Glomerular visceral epithelial cell (primary cell): ENCODE results near the gene PAQR5.
"Not testable (repeated sequence)": the region's sequence is repeated elsewhere in the genome, so short reads cannot be mapped to it uniquely, and the experiment has no call there.

ENCODE experiments used
- DNase-seq: peaks from one replicate; pipeline ENCODE4 v3.0.0-alpha.2; 2016; ENCODE audit errors: extremely low spot score

The PAQR5 gene

DNA sequence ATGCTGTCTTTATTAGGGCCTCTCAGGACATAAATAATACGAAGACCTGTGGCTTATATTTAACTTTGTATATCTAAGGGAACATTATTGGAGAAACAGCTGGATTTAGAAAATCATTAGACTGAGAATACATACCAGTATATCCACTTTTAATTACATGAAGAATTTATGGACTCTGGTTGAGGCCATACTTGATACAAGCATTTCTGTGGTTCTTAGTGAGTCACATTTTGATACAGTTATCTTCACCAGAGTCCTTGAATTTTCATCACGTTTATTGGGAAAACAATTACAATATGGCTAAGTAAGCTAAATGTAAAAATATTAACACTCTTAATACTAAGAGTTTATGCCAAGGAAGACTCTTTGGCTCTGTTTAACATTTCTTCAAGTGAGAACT, 125.3 kb downstream of the PAQR5 start:
- no peak for DNase-seq

DNA sequence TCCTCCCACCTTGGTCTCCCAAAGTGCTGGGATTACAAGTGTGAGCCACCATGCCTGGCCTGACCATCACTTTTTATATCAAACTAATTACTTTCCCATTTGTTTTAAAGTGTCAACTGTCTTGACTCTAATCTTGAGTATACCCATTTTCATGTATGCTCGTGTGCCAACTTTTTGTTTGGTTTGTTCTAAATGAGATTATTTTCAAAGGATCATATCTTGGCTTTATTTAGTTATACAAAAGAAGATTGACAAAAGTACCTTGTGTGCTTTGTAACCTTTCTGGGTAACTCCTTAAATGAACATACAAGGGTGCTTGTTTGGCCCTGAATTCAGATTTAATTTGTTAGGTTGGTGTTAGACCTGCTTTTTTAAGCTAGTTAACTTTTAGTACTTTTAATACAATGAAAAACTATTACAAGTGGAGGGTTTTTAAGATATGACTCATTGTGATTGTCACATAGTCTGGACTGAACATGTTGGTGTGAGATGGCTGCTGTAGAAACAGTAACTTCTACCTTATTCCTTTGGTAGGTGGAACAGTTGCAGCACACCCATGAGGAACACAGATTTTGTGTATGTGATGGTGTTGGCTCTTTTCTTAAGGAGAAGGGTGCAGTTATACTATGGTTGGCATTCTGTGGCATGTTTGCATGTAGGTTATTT, 126.2 kb downstream of the PAQR5 start:
- DNase-seq: no peak

DNA sequence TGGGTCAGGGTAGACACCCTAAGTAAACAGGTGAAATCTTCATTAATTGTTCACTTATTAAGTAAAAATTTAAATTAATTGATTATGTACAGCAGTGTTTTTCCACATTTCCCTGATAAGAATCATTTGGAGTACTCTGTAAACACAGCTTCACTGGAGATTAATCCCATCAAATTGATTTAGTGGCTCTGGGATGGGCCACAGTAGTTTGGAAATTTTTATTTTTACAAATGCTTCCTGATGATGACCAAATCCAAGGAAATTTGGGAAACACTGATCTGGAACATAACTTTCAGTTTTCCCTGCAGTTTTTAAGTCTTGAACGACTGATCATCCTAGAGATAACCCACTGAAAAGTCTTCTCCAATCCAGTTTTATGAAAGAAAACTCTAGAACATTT, 135.1 kb downstream of the PAQR5 start:
- DNase-seq: no peak

GRCh38 chr15:69434238-69434637, 135.5 kb downstream of the PAQR5 start:
- DNase-seq: no peak

DNA sequence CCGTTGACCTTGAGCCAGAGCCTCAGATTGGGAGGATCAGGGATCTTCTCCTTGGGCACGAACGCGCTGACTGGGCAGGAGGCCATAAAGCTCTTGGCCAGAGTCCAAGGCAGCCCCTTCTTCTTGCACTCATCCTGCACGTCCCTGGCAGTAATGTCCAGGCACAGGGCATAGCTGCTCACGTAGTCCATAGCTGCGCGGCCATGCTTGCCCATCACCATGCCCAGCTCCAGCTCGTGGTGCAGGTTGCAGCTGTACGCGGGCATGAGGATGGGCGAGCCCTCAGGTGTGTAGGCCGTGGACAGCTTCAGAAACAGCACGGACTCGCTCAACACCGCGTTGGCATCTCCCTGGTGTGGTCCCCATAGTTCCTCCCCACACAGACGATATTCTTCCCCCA, 136.0 kb downstream of the PAQR5 start:
- no peak for DNase-seq

GRCh38 chr15:69435985-69436384, 137.3 kb downstream of the PAQR5 start:
- DNase-seq: no peak

GRCh38 chr15:69436951-69437350, 138.2 kb downstream of the PAQR5 start:
- no peak for DNase-seq

DNA sequence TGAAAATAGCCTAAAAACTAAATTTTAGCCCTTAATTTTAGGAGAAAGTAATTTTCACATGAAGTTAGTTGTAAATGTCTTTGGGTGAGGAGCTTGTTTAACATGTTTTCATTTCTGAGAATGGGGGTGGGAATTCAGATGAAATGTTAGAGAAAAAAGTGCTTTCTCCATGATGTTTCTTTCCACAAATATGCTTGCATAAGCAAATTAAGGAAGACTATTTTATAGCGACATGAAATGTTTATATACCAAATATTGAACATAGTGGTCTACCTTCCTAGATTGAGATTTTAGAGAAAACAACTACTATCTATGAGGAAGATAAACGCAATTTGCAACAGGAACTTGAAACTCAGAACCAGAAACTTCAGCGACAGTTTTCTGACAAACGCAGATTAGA, 140.9 kb downstream of the PAQR5 start:
- DNase-seq: no peak

DNA sequence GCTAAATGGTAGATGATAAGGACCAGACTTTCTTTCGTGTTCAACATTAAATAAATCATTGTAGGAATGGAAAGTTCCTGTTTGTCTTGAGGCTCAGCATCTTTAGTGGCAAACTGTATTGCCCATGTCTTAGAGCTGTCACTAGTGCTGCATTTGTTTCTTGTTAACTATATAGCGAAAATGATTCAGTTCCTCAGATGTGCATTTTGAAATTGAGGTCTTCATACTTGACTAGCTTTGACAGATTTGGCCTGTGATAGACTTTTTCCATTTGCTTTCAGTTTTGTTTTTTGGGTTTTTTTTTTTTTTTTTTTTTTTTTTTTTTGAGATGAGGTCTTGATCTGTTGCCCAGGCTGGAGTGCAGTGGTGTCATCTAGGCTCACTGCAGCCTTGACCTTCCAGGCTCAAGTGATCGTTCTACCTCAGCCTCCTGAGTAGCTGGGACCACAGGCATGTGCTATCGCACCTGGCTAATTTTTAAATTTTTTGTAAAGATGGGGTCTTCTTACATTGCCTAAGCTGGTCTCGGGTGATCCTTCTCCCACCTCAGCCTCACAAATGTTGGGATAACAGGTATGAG, 144.4 kb downstream of the PAQR5 start:
- no peak for DNase-seq

DNA sequence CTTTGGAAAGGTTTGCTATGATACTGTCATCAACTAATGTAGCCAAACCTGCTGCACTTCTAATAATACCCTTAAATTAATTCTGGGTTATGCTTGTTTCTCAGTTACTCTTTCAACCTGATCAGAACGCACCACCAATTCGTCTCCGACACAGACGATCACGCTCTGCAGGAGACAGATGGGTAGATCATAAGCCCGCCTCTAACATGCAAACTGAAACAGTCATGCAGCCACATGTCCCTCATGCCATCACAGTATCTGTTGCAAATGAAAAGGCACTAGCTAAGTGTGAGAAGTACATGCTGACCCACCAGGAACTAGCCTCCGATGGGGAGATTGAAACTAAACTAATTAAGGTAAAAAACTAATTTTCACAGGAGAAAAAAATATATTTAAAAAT, 146.0 kb downstream of the PAQR5 start:
- no peak for DNase-seq

DNA sequence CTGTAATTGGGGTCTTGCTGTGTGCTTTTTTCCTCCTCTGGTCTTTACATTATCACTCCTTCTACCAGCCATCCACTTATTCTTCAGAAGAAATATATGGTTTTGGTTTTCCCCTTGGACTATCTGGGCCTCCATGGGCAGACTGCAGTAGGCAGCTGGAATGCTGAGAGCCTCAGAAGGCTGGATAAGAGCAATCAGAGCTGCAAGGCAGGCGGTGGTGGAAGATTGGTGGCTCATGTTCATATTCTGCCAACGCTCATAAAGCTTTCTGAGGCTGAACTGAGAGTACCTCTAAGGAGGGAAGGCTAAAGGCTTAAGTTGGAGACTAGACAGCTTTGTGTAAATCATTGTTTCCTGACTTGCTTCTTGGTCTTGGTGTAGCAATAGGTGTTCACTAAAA, 148.2 kb downstream of the PAQR5 start:
- DNase-seq: no peak

DNA sequence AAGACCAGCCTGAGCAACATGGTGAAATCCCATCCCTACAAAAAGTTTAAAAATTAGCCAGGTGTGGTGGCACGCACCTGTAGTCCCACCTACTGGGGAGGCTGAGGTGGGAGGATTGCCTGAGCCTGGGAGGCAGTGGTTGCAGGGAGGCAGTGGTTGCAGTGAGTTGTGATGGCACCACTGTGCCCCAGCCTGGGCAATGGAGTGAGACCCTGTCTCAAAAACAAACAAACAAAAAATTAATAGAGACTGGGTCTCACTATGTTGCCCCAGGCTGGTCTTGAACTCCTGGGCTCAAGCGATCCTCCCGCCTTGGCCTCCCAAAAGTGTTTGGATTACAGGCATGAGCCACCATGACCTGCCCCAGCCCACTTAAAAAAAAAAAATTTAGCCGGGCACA, 151.5 kb downstream of the PAQR5 start:
- not testable (repeated sequence) for DNase-seq

GRCh38 chr15:69450968-69451695, 152.4 kb downstream of the PAQR5 start:
- no peak for DNase-seq

DNA sequence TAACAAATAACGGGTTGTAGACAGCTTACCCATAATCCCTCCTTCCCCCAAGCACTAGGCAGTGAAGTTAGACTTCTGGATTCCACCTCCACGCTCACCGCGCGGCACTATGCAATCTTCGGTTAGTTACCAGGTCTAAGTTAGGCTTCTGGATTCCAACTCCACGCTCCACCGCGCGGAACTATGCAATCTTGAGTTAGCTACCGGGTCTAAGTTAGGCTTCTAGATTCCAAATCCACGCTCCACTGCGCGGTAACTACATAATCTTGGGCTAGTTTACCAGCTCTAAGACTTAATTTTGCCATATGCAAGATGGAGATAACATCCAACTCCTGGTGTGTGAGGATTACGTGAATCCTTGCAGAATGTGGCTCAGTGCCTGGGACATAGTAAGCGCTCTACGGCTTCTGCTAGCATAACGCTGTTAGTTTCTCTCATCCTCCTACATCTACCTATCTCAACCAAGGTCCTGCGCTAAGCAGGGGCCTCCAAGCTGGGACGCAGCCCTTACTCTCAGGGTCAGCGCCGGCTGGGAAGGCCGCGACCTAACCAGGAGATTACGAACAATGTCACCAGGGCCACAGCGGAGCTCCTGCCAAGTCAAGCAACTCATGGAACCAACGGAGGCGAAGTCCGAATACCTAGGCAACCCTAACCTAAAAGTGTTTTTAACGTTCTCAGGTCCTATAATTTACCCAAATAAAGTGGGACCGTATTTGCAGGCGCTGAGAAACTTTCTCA, 153.4 kb downstream of the PAQR5 start:
- peak; percentile 62 for DNase-seq

DNA sequence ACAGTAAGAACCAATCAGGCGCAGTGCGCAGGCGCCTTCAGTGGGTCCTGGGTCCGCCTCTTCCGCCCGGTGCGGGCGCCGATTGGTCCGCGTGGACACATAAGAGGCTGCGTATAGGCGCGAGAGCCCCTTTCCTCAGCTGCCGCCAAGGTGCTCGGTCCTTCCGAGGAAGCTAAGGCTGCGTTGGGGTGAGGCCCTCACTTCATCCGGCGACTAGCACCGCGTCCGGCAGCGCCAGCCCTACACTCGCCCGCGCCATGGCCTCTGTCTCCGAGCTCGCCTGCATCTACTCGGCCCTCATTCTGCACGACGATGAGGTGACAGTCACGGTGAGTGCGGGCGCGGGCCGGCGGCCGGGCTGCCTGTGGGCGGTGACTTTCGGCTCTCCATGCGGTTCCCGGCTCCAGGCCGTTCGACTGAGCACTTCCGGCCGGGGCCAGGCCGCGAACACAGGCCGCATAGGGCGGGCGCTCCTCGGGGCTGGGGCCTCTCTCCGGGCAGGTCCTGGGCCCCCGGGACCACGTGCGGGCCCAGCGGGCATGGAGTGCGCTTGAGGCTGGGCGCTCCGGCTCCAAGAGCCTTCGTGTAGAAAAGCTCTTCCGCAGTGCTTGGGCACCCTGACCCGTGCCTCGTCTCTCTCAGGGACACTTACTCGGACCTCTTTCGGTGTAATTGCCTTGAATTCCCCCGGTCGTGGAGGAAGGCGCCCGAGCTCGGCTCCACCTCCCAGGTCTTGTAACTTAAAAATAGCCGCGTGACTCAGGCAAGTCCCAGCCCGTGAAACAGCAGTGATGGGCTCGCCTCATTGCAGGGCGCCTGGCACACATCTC, 154.2 kb downstream of the PAQR5 start, which contains the start of gene RPLP1:
Gene RPLP1, plus strand, starts transcription at position 127 of the 830 bp plus-strand sequence. Its CDS starts 131 bp downstream, at position 258.
- peak; percentile 96 for DNase-seq

- no peak for DNase-seq
Measured at GRCh38 chr15:69454953-69455352, 156.2 kb downstream of the PAQR5 start.

DNA sequence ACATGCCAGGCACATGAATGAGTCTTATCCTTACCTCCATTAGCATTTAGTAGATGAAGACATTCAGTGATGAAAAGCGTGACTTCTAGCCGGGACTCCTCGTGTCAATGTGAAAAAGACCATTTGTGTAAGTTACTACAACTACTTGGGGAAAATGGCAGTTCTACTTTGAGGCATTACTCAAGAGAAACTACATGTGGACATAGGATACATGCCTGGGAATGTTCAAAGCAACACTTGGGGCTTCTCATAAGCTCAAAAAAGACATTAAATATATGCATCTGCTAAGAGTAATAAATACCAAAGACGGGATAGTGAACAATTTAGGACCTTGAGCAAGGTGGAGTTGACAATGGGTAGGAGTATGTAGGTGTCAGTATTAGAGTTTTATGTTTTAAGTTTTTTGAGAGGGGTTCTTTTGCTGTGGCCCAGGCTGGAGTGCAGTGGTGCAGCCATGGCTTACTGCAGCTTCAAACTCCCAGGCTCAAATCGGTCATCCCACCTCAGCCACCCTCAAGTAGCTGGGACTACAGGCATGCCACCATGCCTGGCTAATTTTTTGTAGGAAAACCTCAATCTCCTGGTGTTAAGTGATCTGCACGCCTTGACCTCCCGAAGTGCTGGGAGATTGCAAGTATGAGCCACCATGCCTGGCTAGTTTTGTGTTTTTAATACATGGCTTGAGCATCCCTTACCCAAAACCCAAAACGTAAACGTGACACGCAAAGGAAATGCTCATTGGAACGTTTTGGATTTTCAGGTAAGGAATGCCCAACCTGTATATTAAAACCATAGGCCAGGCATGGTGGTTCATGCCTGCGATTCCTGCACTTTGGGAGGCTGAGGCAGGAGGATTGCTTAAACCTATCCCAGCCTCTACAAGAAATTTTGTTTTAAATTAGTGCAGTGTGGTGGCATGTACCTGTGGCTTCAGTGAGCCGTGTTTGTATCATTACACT, 157.8 kb downstream of the PAQR5 start:
- DNase-seq: no peak
